Stomach (tissue), 4 donors: ENCODE results near the gene ETV3L.

Experiments
- CTCF ChIP-seq, 7 experiments: fragments of 450-650 bp in 4 of 7; fragments of 200-600 bp in 3 of 7; sonication (generic) in 3 of 7; IDR thresholded peaks; one replicate each; pipeline ENCODE4 v1.5.1; 2016 to 2019; ENCODE audit warnings: antibody characterized with exemption in 7 of 7, control low read depth in 2 of 7, mild to moderate bottlenecking in 1 of 7
- EP300 ChIP-seq: sonication (generic); formaldehyde crosslinking; IDR thresholded peaks from one replicate; pipeline ENCODE4 v1.6.1; 2017; ENCODE audit warnings: antibody characterized with exemption

- TF ChIP-seq CTCF (IDR thresholded peaks at IDR 0.05) (no peak), EP300 (no peak)
Measured at GRCh38 chr1:157115851-157116736, 16.5 kb upstream of the ETV3L start.
